PC-9 (cell line): ENCODE results near the gene MRPS33. TPM values are rescaled to one million over a fixed set of nuclear protein-coding genes. Genes with fewer than 3 reads are reported as not detected.
"Not testable (repeated sequence)": the region's sequence is repeated elsewhere in the genome, so short reads cannot be mapped to it uniquely, and the experiment has no call there.

Experiments
- BruUV-seq: library from RNA; stranded (reverse); fragments of 400-500 nt; replicated peaks from 2 replicates; lab custom pipeline; 2021; lab: Mats Ljungman, UMichigan
- CTCF ChIA-PET: fragments of 300-600 bp; sonication (Branson Sonifier 250); formaldehyde crosslinking; loops from one replicate; lab custom pipeline; 2022; ENCODE audit warnings: antibody characterized with exemption; lab: Charles Lee
- POLR2A ChIA-PET: fragments of 300-600 bp; sonication (Branson Sonifier 250); formaldehyde crosslinking; loops from one replicate; lab custom pipeline; 2022; ENCODE audit warnings: antibody characterized with exemption; ENCODE audit not compliant: unreplicated experiment; lab: Charles Lee
- DNase-seq, 2 experiments: peaks; one replicate each; pipeline versions ENCODE4 v3.0.0 to v3.0.0-alpha.2; 2015 to 2022; ENCODE audit warnings: mixed read lengths in 1 of 2
- H2AFZ ChIP-seq: fragments of 200-600 bp; sonication (generic); 2 replicates; pipeline ENCODE4 v1.8.1; 2017; ENCODE audit warnings: antibody characterized with exemption
- H3F3A ChIP-seq: fragments of 200-600 bp; sonication (generic); 2 replicates; pipeline ENCODE4 v1.8.1; 2017; ENCODE audit warnings: antibody characterized with exemption, mild to moderate bottlenecking, low read depth; ENCODE audit not compliant: insufficient read depth
- H3K27ac ChIP-seq: fragments of 200-600 bp; sonication (generic); 2 replicates; pipeline ENCODE4 v1.6.1; 2016; ENCODE audit warnings: mixed run types
- H3K27me3 ChIP-seq: fragments of 200-600 bp; sonication (generic); 2 replicates; pipeline ENCODE4 v1.6.1; 2016; ENCODE audit warnings: low read depth, mixed run types; ENCODE audit not compliant: insufficient read depth
- H3K36me3 ChIP-seq: fragments of 200-600 bp; sonication (generic); 2 replicates; pipeline ENCODE4 v1.6.1; 2016; ENCODE audit warnings: low read depth, mixed run types
- H3K4me1 ChIP-seq: fragments of 200-600 bp; sonication (generic); replicated peaks from 2 replicates; pipeline ENCODE4 v1.6.1; 2016; ENCODE audit warnings: mixed run types; ENCODE audit not compliant: insufficient read depth
- H3K4me2 ChIP-seq: fragments of 200-600 bp; sonication (generic); 2 replicates; pipeline ENCODE4 v1.6.1; 2017; ENCODE audit warnings: mixed run types
- H3K4me3 ChIP-seq: fragments of 200-600 bp; sonication (generic); 2 replicates; pipeline ENCODE4 v1.6.1; 2016; ENCODE audit warnings: mixed run types
- H3K79me2 ChIP-seq: fragments of 200-600 bp; sonication (generic); 2 replicates; pipeline ENCODE4 v1.6.1; 2017; ENCODE audit warnings: low read depth, mixed run types
- H3K9me2 ChIP-seq: fragments of 200-600 bp; sonication (generic); 2 replicates; pipeline ENCODE4 v1.8.1; 2017; ENCODE audit warnings: mild to moderate bottlenecking; ENCODE audit not compliant: insufficient read depth
- H3K9me3 ChIP-seq: fragments of 200-600 bp; sonication (generic); 2 replicates; pipeline ENCODE4 v1.8.1; 2016; ENCODE audit warnings: low read depth; ENCODE audit not compliant: insufficient read depth
- H4K20me1 ChIP-seq: fragments of 200-600 bp; sonication (generic); 2 replicates; pipeline ENCODE4 v1.8.1; 2017; ENCODE audit not compliant: insufficient read depth
- EZH2 ChIP-seq: fragments of 200-600 bp; sonication (generic); IDR thresholded peaks from 2 replicates; pipeline ENCODE4 v1.8.0; 2017; ENCODE audit warnings: antibody characterized with exemption, low read depth
- intact Hi-C: fragments of 100-400 bp; cut with micrococcal nuclease; formaldehyde crosslinking; loops from one replicate; pipeline ENCODE4 v1.10.0; 2022; ENCODE audit not compliant: unreplicated experiment
- total RNA-seq: library from RNA; stranded (reverse); gene quantifications from 2 replicates; pipeline ENCODE4 v1.2.3, GENCODE V29; 2021
- TF ChIP-seq, protein P1 (sequence below): fragments of 200-600 bp; sonication (generic); conservative IDR thresholded peaks from 2 replicates; pipeline ENCODE4 v1.6.1; 2017; ENCODE audit warnings: mixed run types, antibody characterized with exemption, mild to moderate bottlenecking, moderate library complexity

MRPS33 gene
- total RNA-seq, 1 experiment from 2014 or later: 84.4 TPM

DNA sequence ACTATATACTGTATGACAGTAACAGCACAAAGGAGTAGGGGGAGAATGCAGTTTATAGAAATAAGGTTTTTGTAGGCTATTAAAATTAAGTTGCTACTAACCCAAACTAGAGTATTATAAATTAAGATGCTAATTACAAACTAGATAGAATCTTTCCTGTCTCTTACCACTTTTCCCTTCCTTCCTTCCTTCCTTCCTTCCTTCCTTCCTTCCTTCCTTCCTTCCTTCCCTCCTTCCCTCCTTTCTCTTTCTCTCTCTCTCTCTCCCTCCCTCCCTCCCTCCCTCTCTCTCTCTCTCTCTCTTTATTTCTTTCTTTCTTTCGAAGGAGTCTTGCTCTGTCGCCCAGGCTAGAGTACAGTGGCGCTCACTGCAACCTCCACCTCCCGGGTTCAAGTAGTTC is 53.6 kb downstream of the MRPS33 start:
- H3K36me3 ChIP-seq: no peaks in the 10 kb centered on the region
- intact Hi-C loops: no loop called here
- H3K4me1 ChIP-seq: no peaks in the 10 kb centered on the region
- H3K4me2 ChIP-seq: no peak overlapping the region
- no peak for TF ChIP-seq EZH2
- TF ChIP-seq, protein P1, sequence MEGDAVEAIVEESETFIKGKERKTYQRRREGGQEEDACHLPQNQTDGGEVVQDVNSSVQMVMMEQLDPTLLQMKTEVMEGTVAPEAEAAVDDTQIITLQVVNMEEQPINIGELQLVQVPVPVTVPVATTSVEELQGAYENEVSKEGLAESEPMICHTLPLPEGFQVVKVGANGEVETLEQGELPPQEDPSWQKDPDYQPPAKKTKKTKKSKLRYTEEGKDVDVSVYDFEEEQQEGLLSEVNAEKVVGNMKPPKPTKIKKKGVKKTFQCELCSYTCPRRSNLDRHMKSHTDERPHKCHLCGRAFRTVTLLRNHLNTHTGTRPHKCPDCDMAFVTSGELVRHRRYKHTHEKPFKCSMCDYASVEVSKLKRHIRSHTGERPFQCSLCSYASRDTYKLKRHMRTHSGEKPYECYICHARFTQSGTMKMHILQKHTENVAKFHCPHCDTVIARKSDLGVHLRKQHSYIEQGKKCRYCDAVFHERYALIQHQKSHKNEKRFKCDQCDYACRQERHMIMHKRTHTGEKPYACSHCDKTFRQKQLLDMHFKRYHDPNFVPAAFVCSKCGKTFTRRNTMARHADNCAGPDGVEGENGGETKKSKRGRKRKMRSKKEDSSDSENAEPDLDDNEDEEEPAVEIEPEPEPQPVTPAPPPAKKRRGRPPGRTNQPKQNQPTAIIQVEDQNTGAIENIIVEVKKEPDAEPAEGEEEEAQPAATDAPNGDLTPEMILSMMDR: no peak
- no peak overlapping the region for H3K4me3 ChIP-seq
- no peak for DNase-seq
- no peaks in the 10 kb centered on the region for H4K20me1 ChIP-seq
- H3K27me3 ChIP-seq: no peaks in the 10 kb centered on the region
- BruUV-seq: no TSS peak
- POLR2A ChIA-PET: no interaction called here
- CTCF ChIA-PET: no interaction called here
- peaks cover 5% of the 10 kb centered on the region; the same call in 1 of the 2 replicates for H3K9me3 ChIP-seq
- H3K27ac ChIP-seq: no peak overlapping the region
- H2AFZ ChIP-seq: no peak overlapping the region
- no peaks in the 10 kb centered on the region for H3F3A ChIP-seq
- H3K9me2 ChIP-seq: no peaks in the 10 kb centered on the region
- H3K79me2 ChIP-seq: no peaks in the 10 kb centered on the region

DNA sequence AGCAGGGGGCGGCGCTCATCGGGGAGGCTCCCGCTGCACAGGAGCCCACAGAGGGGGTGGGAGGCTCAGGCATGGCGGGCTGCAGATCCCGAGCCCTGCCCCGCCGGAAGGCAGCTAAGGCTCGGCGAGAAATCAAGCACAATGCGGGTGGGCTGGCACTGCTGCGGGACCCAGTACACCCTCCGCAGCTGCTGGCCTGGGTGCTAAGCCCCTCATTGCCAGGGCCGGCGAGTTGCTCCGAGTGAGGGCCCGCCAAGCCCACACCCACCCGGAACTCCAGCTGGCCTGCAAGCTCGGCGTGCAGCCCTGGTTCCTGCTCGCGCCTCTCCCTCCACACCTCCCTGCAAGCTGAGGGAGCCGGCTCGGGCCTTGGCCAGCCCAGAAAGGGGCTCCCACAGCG is 57.8 kb downstream of the MRPS33 start:
- POLR2A ChIA-PET, H4K20me1 ChIP-seq, H3K9me2 ChIP-seq, BruUV-seq, H3K27me3 ChIP-seq, H3K36me3 ChIP-seq, H2AFZ ChIP-seq, H3K27ac ChIP-seq, CTCF ChIA-PET, H3K79me2 ChIP-seq, DNase-seq, H3K4me3 ChIP-seq, H3K4me2 ChIP-seq, intact Hi-C loops, H3F3A ChIP-seq, H3K4me1 ChIP-seq, H3K9me3 ChIP-seq: not testable (repeated sequence)

Other genes starting within 250 kb of the MRPS33 start
- 45.0 and 56.9 TPM in 2 replicates for gene BRAF, start 90.0 kb downstream of the MRPS33 start, total RNA-seq
- not detected in 2 replicates for gene TMEM178B, start 59.1 kb upstream of the MRPS33 start, total RNA-seq